HUES6 (cell line): ENCODE results near the gene RFC5.
A peak's percentile ranks its signal among the peaks of the same experiment; 100 is the strongest.
"Not testable (repeated sequence)": the region's sequence is repeated elsewhere in the genome, so short reads cannot be mapped to it uniquely, and the experiment has no call there.

Source experiments
- H3K27ac ChIP-seq: 2 replicates; pipeline ENCODE4 v1.7.0; 2013; ENCODE audit warnings: low read depth, mild to moderate bottlenecking, low read length, inconsistent platforms
- H3K27me3 ChIP-seq: 2 replicates; pipeline ENCODE4 v1.6.1; 2013; ENCODE audit warnings: low read length; ENCODE audit not compliant: control insufficient read depth, insufficient read depth
- H3K36me3 ChIP-seq: 2 replicates; pipeline ENCODE4 v1.6.1; 2013; ENCODE audit warnings: low read length; ENCODE audit not compliant: control insufficient read depth, insufficient read depth
- H3K4me1 ChIP-seq: 2 replicates; pipeline ENCODE4 v1.6.1; 2013; ENCODE audit warnings: low read length; ENCODE audit not compliant: control insufficient read depth, insufficient read depth
- H3K4me3 ChIP-seq: 2 replicates; pipeline ENCODE4 v1.5.1; 2013; ENCODE audit warnings: low read depth, low read length
- H3K9ac ChIP-seq: one replicate; pipeline ENCODE4 v1.6.1; 2013; ENCODE audit warnings: mild to moderate bottlenecking, low read length
- H3K9me3 ChIP-seq: 2 replicates; pipeline ENCODE4 v1.6.1; 2013; ENCODE audit warnings: low read depth, low read length; ENCODE audit not compliant: control insufficient read depth, insufficient read depth

RFC5 gene

GRCh38 chr12:118015944-118016343, 559 bp upstream of the RFC5 start:
- peaks cover 30% of the 10 kb centered on the region for H3K36me3 ChIP-seq
- H3K4me3 ChIP-seq = peak overlapping the region; percentile 79
- H3K9ac ChIP-seq = no peak overlapping the region
- no peaks in the 10 kb centered on the region for H3K9me3 ChIP-seq
- no peak overlapping the region for H3K27ac ChIP-seq
- H3K4me1 ChIP-seq = peaks cover 11% of the 10 kb centered on the region
- no peaks in the 10 kb centered on the region for H3K27me3 ChIP-seq

- Histone ChIP-seq H3K36me3 (peaks cover 47% of the 10 kb centered on the region), H3K9me3 (no peaks in the 10 kb centered on the region), H3K27me3 (no peaks in the 10 kb centered on the region), H3K4me3 (peak overlapping the region; percentile 79; the same call in 1 of the 2 replicates), H3K4me1 (peaks cover 11% of the 10 kb centered on the region), H3K27ac (no peak overlapping the region), H3K9ac (no peak overlapping the region)
Observed at GRCh38 chr12:118017926-118018325, 1.4 kb downstream of the RFC5 start.

- peaks cover 63% of the 10 kb centered on the region for H3K36me3 ChIP-seq
Observed at GRCh38 chr12:118020036-118020435, 3.5 kb downstream of the RFC5 start.

GRCh38 chr12:118022097-118022727, 5.7 kb downstream of the RFC5 start:
- not testable (repeated sequence) for H3K27ac ChIP-seq, H3K4me1 ChIP-seq, H3K9ac ChIP-seq, H3K4me3 ChIP-seq, H3K9me3 ChIP-seq, H3K27me3 ChIP-seq
- H3K36me3 ChIP-seq = peaks cover 85% of the 10 kb centered on the region

More at GRCh38 chr12:118020036-118020435, 3.5 kb downstream of the RFC5 start:
- H3K27me3 ChIP-seq = no peaks in the 10 kb centered on the region
- H3K9ac ChIP-seq = no peak overlapping the region
- no peak overlapping the region for H3K27ac ChIP-seq
- H3K4me3 ChIP-seq = no peak overlapping the region
- no peaks in the 10 kb centered on the region for H3K9me3 ChIP-seq
- peaks cover 11% of the 10 kb centered on the region for H3K4me1 ChIP-seq

- Histone ChIP-seq H3K9me3 (no peaks in the 10 kb centered on the region), H3K4me1 (peaks cover 3% of the 10 kb centered on the region; the same call in 1 of the 2 replicates), H3K27me3 (no peaks in the 10 kb centered on the region), H3K36me3 (peaks cover 86% of the 10 kb centered on the region), H3K9ac (no peak overlapping the region), H3K4me3 (no peak overlapping the region), H3K27ac (no peak overlapping the region)
Observed at GRCh38 chr12:118022728-118023109, 6.2 kb downstream of the RFC5 start.

- Histone ChIP-seq H3K9me3 (no peaks in the 10 kb centered on the region), H3K4me1 (no peaks in the 10 kb centered on the region), H3K27ac (no peak overlapping the region)
Observed at GRCh38 chr12:118023301-118023860, 6.9 kb downstream of the RFC5 start.

GRCh38 chr12:118025168-118025567, 8.7 kb downstream of the RFC5 start:
- Histone ChIP-seq H3K4me1 (no peaks in the 10 kb centered on the region), H3K9ac (no peak overlapping the region), H3K27me3 (no peaks in the 10 kb centered on the region), H3K4me3 (no peak overlapping the region), H3K9me3 (no peaks in the 10 kb centered on the region), H3K27ac (no peak overlapping the region), H3K36me3 (peaks cover 90% of the 10 kb centered on the region)

More at GRCh38 chr12:118023301-118023860, 6.9 kb downstream of the RFC5 start:
- H3K4me3 ChIP-seq = no peak overlapping the region
- H3K9ac ChIP-seq = no peak overlapping the region
- H3K27me3 ChIP-seq = no peaks in the 10 kb centered on the region
- peaks cover 86% of the 10 kb centered on the region for H3K36me3 ChIP-seq

- H3K9me3 ChIP-seq = no peaks in the 10 kb centered on the region
- H3K4me1 ChIP-seq = no peaks in the 10 kb centered on the region
- no peak overlapping the region for H3K27ac ChIP-seq
- no peak overlapping the region for H3K4me3 ChIP-seq
- H3K36me3 ChIP-seq = peaks cover 98% of the 10 kb centered on the region
- no peak overlapping the region for H3K9ac ChIP-seq
- no peaks in the 10 kb centered on the region for H3K27me3 ChIP-seq
Observed at GRCh38 chr12:118029166-118029565, 12.7 kb downstream of the RFC5 start.

GRCh38 chr12:118032188-118032587, 15.7 kb downstream of the RFC5 start:
- H3K27me3 ChIP-seq = no peaks in the 10 kb centered on the region
- H3K4me1 ChIP-seq = no peaks in the 10 kb centered on the region
- H3K9ac ChIP-seq = no peak overlapping the region
- H3K9me3 ChIP-seq = no peaks in the 10 kb centered on the region
- peaks cover 98% of the 10 kb centered on the region for H3K36me3 ChIP-seq
- H3K4me3 ChIP-seq = no peak overlapping the region
- H3K27ac ChIP-seq = no peak overlapping the region

- H3K9me3 ChIP-seq = no peaks in the 10 kb centered on the region
- H3K4me1 ChIP-seq = no peaks in the 10 kb centered on the region
- no peaks in the 10 kb centered on the region for H3K27me3 ChIP-seq
- no peak overlapping the region for H3K4me3 ChIP-seq
- H3K9ac ChIP-seq = no peak overlapping the region
- no peak overlapping the region for H3K27ac ChIP-seq
- H3K36me3 ChIP-seq = peaks cover 99% of the 10 kb centered on the region
Observed at GRCh38 chr12:118033323-118033722, 16.8 kb downstream of the RFC5 start.

GRCh38 chr12:118033902-118034301, 17.4 kb downstream of the RFC5 start:
- no peak overlapping the region for H3K4me3 ChIP-seq
- H3K9me3 ChIP-seq = no peaks in the 10 kb centered on the region
- no peaks in the 10 kb centered on the region for H3K27me3 ChIP-seq
- H3K9ac ChIP-seq = no peak overlapping the region
- H3K4me1 ChIP-seq = no peaks in the 10 kb centered on the region
- peaks cover 99% of the 10 kb centered on the region for H3K36me3 ChIP-seq
- H3K27ac ChIP-seq = no peak overlapping the region
